Measurements from ENCODE around the gene POLDIP3. TPM values are rescaled to one million over a fixed set of nuclear protein-coding genes. Genes with fewer than 3 reads are reported as not detected.
"Not testable (repeated sequence)": the region's sequence is repeated elsewhere in the genome, so short reads cannot be mapped to it uniquely, and the experiment has no call there.

POLDIP3 gene
- total RNA-seq, 4 donors from 2014 or later = 32.4 to 61.1 (median 45.7) TPM

DNA sequence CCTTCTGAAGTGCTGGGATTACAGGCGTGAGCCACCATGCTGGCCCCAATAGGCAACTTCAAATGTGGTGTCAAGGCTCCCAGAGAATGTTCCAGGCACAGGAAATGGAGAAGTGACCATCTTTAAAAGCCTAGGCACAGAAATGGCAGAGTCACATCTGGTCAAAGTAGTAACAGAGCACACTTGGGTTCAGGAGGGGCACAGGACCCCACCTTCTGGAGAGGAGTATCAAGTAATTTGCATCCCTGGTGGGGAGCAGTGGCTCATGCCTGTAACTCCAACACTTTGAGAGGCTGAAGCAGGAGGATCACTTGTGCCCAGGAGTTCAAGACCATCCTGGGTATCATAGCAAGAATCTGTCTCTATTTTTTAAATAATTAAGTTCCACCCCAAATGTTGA lies 31.7 kb downstream of the POLDIP3 start:
- Histone ChIP-seq H3K36me3 (peaks cover 61% of the 10 kb centered on the region), H3K27me3 (no peaks in the 10 kb centered on the region), H3K9me3 (no peaks in the 10 kb centered on the region), H3K4me3 (no peak overlapping the region), H3K4me1 (peaks cover 8% of the 10 kb centered on the region), H3K27ac (no peak overlapping the region)
- DNase-seq (ENCODE audit: low spot score in 2 of 2) = no peak
- WGBS = 88% methylated on average over 1 of the region's 1 CpG
- no peak for TF ChIP-seq POLR2A (IDR thresholded peaks at IDR 0.05)
- TF ChIP-seq, protein P1, sequence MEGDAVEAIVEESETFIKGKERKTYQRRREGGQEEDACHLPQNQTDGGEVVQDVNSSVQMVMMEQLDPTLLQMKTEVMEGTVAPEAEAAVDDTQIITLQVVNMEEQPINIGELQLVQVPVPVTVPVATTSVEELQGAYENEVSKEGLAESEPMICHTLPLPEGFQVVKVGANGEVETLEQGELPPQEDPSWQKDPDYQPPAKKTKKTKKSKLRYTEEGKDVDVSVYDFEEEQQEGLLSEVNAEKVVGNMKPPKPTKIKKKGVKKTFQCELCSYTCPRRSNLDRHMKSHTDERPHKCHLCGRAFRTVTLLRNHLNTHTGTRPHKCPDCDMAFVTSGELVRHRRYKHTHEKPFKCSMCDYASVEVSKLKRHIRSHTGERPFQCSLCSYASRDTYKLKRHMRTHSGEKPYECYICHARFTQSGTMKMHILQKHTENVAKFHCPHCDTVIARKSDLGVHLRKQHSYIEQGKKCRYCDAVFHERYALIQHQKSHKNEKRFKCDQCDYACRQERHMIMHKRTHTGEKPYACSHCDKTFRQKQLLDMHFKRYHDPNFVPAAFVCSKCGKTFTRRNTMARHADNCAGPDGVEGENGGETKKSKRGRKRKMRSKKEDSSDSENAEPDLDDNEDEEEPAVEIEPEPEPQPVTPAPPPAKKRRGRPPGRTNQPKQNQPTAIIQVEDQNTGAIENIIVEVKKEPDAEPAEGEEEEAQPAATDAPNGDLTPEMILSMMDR (IDR thresholded peaks at IDR 0.05) = no peak
- TF ChIP-seq POLR2AphosphoS5 (IDR thresholded peaks at IDR 0.05) = no peak
- TF ChIP-seq EP300 (IDR thresholded peaks at IDR 0.05) = no peak

DNA sequence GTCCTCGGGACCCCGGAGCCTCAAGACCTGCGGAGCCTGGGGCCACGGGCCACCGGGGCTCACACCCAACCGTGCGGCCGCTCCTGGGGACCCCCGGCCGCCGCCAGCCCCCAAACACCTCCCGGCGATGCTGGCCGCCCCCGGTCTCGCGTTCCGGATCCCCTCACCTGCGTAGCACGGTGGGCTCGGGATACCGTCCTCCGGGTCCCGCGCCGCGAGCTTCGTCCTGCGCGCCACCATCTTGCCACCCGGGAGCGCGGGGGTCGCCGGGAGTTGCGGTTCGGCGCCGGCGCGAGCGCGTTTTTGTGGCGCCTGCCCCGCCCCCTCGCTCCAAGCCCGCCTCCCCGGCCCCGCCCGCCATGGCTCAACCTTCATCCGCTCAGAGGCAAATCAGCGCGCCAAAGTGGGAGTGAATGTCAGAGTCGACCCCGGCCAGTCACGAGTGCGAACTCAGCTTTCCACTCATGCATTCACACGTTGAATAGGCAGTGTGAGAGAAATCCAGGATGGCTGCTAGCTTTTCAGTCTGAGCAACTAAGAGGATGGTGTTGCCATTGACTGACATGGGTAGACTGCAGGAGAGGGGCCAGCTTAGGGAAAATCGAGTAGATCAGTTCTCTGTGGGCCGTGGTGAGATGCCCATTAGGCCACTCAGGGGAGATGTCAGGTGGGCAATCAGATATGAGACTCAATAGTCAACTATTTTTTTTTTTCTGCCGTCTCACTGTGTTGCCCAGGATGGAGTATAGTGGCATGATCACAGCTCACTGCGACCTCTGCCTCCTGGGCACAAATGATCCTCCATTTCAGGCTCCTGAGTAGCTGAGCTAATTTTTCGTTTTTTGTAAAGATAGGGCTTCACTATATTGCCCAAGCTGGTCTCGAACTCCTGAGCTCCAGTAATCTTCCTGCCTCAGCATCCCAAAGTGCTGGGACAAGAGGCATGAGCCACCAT lies 32.6 kb downstream of the POLDIP3 start:
- TF ChIP-seq POLR2AphosphoS5 (IDR thresholded peaks at IDR 0.05) = no peak
- no peak for TF ChIP-seq POLR2A (IDR thresholded peaks at IDR 0.05)
- no peak for TF ChIP-seq EP300 (IDR thresholded peaks at IDR 0.05)
- TF ChIP-seq, protein P1 (IDR thresholded peaks at IDR 0.05) = no peak
- H3K27ac ChIP-seq = no peak overlapping the region
- no peaks in the 10 kb centered on the region for H3K27me3 ChIP-seq
- peak; percentile 86 to 92 for DNase-seq (ENCODE audit: low spot score in 2 of 2)
- H3K4me1 ChIP-seq = peaks cover 8% of the 10 kb centered on the region
- no peaks in the 10 kb centered on the region for H3K9me3 ChIP-seq
- peaks cover 61% of the 10 kb centered on the region for H3K36me3 ChIP-seq
- peak overlapping the region; percentile 60 for H3K4me3 ChIP-seq
- WGBS = 17% methylated on average over 21 of the region's 64 CpGs

DNA sequence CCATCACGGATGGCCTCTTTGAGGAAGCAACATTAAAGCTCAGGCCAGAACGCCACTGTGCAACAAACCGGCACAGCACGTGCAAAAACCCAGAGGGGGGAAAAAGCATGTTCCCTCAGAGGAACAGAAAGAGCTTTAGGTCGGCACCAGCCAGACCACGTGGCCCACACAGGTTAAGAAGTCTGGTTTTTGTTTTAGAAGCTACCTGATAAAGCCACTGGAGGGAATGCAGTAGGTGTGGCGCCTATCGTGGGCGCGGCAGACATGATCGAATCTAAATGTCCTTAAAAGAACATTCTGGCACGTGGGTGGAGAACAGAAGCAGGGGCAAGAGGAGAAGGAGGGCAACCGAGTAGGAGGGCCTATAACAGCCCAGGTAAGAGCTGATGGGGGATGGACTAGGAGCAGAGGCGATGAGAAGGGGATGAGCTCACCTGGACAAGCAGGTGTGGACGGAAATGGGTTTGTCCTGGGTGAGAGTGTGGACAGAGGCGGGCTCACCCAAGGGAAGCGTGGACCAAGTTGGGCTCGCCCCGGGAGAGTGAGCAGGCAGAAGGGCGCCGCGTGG lies 33.4 kb downstream of the POLDIP3 start:
- not testable (repeated sequence) for H3K27me3 ChIP-seq; H3K4me1 ChIP-seq; H3K9me3 ChIP-seq; DNase-seq (ENCODE audit: low spot score in 2 of 2); H3K27ac ChIP-seq
- Histone ChIP-seq H3K4me3 (peak overlapping the region; percentile 60), H3K36me3 (peaks cover 59% of the 10 kb centered on the region)
- under 1% methylated on average over 13 of the region's 22 CpGs for WGBS

DNA sequence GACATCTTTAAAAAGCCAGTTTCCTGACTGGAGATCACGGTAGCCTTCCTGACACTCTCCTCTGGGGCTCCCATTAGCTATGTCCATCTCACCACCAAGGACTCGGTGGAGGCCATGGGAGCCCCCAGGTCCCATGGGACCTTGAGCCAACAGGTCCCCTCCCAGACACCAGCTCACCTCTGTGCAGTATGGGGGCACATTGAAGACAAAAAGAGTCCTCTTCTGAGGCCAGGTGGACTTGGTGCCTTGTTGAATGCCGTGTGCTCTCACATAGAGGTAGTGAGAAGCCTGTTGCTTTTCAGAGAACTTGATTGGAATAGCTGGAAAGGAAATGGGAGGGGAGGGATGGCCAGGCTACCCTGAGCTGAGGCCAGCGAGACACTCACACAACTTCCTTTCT lies 34.6 kb downstream of the POLDIP3 start:
- H3K9me3 ChIP-seq; H3K4me3 ChIP-seq; H3K27me3 ChIP-seq; H3K27ac ChIP-seq; DNase-seq (ENCODE audit: low spot score in 2 of 2); H3K4me1 ChIP-seq: not testable (repeated sequence)
- 70% methylated on average over 3 of the region's 4 CpGs for WGBS
- peaks cover 56% of the 10 kb centered on the region for H3K36me3 ChIP-seq

DNA sequence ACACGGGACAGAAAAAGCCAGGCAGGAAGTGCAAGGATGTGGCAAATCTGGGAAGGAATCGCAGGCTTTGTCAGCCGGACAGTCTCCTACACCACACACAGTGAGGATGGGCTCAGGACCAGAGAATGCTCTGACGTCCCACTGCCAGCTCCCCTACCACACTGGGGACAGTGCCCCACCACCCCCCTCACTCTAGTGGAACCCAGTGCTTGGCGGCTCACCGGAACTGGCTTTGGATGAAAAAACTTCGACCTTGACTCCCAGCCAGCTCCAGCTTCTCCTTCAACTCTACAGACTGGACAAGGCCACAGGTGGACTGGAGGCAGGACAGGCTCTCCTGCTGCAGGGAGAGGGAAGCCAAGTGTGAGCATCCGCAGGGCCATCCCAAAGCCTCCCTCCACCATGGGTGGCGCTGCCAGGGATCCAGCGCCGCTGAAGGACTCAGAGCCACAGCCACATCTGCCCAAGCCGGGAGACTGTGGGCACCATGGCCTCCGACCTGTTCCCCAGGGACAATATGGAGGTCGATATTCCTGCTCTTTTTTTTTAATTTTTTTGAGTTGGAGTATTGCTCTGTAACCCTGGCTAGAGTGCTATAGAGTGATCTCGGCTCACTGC lies 37.0 kb downstream of the POLDIP3 start:
- Histone ChIP-seq H3K4me1 (peaks cover 8% of the 10 kb centered on the region), H3K36me3 (peaks cover 54% of the 10 kb centered on the region), H3K27me3 (no peaks in the 10 kb centered on the region), H3K9me3 (no peaks in the 10 kb centered on the region), H3K4me3 (no peak overlapping the region), H3K27ac (no peak overlapping the region)
- TF ChIP-seq POLR2A (IDR thresholded peaks at IDR 0.05) (no peak), POLR2AphosphoS5 (IDR thresholded peaks at IDR 0.05) (no peak), EP300 (IDR thresholded peaks at IDR 0.05) (no peak)
- TF ChIP-seq, protein P1 (IDR thresholded peaks at IDR 0.05) = no peak
- 96% methylated on average over 15 of the region's 15 CpGs for WGBS
- no peak for DNase-seq (ENCODE audit: low spot score in 2 of 2)

DNA sequence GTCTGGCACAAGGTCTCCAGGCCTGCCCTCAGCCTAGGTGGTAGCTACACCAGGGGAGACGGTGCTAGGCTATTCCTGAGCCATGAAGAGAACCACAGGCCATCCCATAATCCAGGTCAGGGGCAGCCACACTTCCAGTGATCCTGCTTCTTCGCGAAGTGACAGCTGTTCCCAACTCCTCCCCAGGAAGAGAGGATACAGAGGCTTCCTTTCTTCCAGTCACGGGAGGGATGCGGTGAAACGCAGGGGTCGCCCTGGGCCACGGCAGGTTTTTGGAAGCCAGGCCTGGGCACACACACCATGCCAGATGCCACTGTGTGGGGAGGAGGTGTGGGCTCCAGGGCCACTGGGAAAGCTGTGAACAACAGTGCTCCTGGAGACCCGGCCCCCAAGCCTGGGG lies 37.5 kb downstream of the POLDIP3 start:
- not testable (repeated sequence) for DNase-seq (ENCODE audit: low spot score in 2 of 2); H3K4me1 ChIP-seq; H3K4me3 ChIP-seq; H3K27ac ChIP-seq; H3K27me3 ChIP-seq; H3K9me3 ChIP-seq
- H3K36me3 ChIP-seq = peaks cover 60% of the 10 kb centered on the region
- no CpG with 5 or more reads among the region's 9 CpGs for WGBS

DNA sequence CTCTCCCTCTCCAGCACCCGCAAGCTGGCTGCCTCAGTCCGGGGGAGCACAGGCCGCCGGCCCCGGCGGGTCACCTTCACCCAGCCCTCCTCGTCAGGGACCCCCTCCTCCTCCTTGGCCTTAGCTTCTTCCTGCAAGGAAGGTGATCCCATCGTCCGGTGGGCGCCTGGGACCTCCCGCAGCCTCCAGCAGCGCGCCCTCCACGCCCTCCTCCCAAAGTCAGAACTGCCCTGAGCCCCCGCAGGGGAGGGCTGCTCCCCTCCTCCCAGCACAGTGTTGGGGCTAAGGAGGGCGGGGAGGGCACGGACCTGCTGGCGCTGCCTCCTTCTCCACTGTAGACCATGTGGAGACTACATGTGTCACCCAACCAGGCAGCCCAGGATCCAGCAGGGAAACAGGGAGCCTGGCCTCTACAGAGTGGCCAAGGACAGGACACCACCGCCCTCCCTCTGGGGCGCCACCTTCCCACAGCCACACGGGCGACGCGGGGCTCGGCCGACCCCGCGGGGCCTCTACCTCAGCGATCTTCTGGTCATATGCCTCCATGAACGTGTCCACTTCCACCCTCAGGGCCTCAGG lies 38.6 kb downstream of the POLDIP3 start:
- WGBS = 95% methylated on average over 10 of the region's 30 CpGs
- not testable (repeated sequence) for H3K27ac ChIP-seq; H3K4me1 ChIP-seq; H3K27me3 ChIP-seq; H3K4me3 ChIP-seq; H3K9me3 ChIP-seq; DNase-seq (ENCODE audit: low spot score in 2 of 2)
- H3K36me3 ChIP-seq = peaks cover 71% of the 10 kb centered on the region

DNA sequence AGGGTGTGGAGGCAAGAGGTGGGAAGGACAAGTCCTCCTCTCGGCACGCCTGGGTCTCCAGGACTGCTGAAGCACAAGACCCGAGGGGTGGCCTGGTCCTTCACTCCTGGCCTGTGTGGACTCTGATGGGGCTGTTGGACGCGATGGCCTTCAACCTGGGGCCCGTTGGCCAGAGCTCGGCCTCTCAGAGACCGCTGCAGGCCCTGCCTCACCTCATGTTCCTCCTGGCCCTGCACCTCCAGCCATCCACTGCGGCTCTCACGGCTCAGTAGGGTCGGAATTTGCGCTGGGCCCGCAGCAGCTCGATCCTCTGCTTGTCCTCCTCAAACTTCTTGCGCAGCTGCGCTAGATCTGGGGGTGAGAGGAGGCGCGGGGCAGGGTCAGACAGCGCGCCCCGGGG lies 40.2 kb downstream of the POLDIP3 start:
- not testable (repeated sequence) for H3K27me3 ChIP-seq; DNase-seq (ENCODE audit: low spot score in 2 of 2); H3K4me1 ChIP-seq; H3K4me3 ChIP-seq; H3K9me3 ChIP-seq; H3K27ac ChIP-seq
- WGBS = 92% methylated on average over 13 of the region's 21 CpGs
- H3K36me3 ChIP-seq = peaks cover 71% of the 10 kb centered on the region

DNA sequence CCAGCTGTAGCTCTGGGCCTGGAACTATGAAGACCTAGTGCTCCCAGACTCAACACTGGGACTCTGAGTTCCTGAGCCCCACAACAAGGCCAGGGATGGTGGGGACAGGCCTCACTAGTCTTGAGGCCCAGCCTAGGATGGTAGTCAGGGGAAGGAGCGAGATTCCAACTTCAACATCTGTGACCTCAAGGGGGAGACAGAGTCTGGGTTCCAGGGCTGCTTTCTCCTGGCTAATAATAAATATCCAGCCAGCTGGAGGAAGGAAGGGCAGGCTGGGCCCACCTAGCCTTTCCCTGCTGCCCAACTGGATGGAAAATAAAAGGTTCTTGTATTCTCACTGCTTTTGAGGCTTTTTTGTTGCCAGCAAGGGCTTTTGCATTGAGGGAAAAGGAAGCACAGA lies 40.6 kb downstream of the POLDIP3 start:
- not testable (repeated sequence) for H3K4me3 ChIP-seq; DNase-seq (ENCODE audit: low spot score in 2 of 2); H3K4me1 ChIP-seq; H3K27me3 ChIP-seq; H3K27ac ChIP-seq; H3K9me3 ChIP-seq
- WGBS = 100% methylated on average over 1 of the region's 1 CpG
- peaks cover 70% of the 10 kb centered on the region for H3K36me3 ChIP-seq

DNA sequence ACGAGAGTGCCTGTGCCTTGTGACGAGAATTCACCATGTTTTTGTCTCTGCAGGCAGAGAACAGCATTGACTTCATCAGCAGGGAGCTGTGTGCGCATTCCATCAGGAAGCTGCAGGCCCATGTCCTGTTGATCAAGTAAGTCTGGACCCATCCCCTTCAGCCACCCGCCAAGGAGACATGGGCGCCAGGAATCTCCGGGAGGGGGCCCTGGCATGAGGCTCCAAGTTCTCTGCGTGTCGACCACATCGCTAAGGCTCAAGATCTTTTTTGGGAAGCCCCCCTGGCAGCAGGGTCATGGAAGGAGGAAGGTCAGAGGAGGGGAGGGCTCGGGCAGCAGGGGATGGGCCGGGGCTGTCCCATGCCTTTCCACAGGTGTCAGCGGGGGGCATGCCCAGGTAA lies 43.6 kb downstream of the POLDIP3 start:
- H3K4me1 ChIP-seq; H3K4me3 ChIP-seq; DNase-seq (ENCODE audit: low spot score in 2 of 2); H3K27ac ChIP-seq; H3K27me3 ChIP-seq; H3K9me3 ChIP-seq: not testable (repeated sequence)
- WGBS = 100% methylated on average over 1 of the region's 12 CpGs
- H3K36me3 ChIP-seq = peaks cover 47% of the 10 kb centered on the region

All from suprapubic skin (tissue), 4 donors.